GM12892 (cell line): Measurements from ENCODE around the gene PRRC2B.
"Not testable (repeated sequence)": the region's sequence is repeated elsewhere in the genome, so short reads cannot be mapped to it uniquely, and the experiment has no call there.

Experiments
- DNase-seq: peaks from one replicate; pipeline ENCODE4 v3.0.0; 2011; ENCODE audit not compliant: insufficient read length
- FAIRE-seq: peaks from 2 replicates; lab custom pipeline; 2011; peaks lifted over from hg19 to GRCh38; lab: Jason Lieb, UNC
- POLR2A ChIP-seq: IDR thresholded peaks from 2 replicates; pipeline ENCODE4 v1.6.1; 2011; ENCODE audit warnings: low read depth, low read length, control low read depth
- POLR2AphosphoS5 ChIP-seq: IDR thresholded peaks from 2 replicates; pipeline ENCODE4 v1.6.1; 2011; ENCODE audit warnings: low read depth, low read length, control low read depth
- TAF1 ChIP-seq: IDR thresholded peaks from 2 replicates; pipeline ENCODE4 v1.6.1; 2011; ENCODE audit warnings: low read depth, mild to moderate bottlenecking, control low read depth, low read length, borderline replicate concordance

PRRC2B gene

GRCh38 chr9:131543141-131543540 lies 149.3 kb downstream of the PRRC2B start:
- no peak for FAIRE-seq
- TF ChIP-seq TAF1 = no peak
- no peak for TF ChIP-seq POLR2AphosphoS5
- TF ChIP-seq POLR2A = no peak
- DNase-seq = no peak

GRCh38 chr9:131545003-131545785 lies 151.3 kb downstream of the PRRC2B start, which contains the start of gene PRRT1B:
Gene PRRT1B, plus strand, starts transcription at chr9:131545523. Its CDS starts 93 bp downstream, at chr9:131545616.
- no peak for DNase-seq
- no peak for TF ChIP-seq POLR2A
- TF ChIP-seq TAF1 = no peak
- no peak for TF ChIP-seq POLR2AphosphoS5

GRCh38 chr9:131545786-131546335 lies 152.0 kb downstream of the PRRC2B start:
- no peak for TF ChIP-seq POLR2AphosphoS5
- no peak for TF ChIP-seq TAF1
- TF ChIP-seq POLR2A = no peak
- no peak for FAIRE-seq

More at GRCh38 chr9:131545003-131545785, 151.3 kb downstream of the PRRC2B start, which contains the start of gene PRRT1B:
- no peak for FAIRE-seq

GRCh38 chr9:131546336-131547084 lies 152.6 kb downstream of the PRRC2B start:
- TF ChIP-seq POLR2A (no peak), POLR2AphosphoS5 (no peak), TAF1 (no peak)
- DNase-seq (no peak), FAIRE-seq (no peak)

More at GRCh38 chr9:131545786-131546335, 152.0 kb downstream of the PRRC2B start:
- no peak for DNase-seq

GRCh38 chr9:131549186-131549585 lies 155.3 kb downstream of the PRRC2B start:
- FAIRE-seq, DNase-seq: not testable (repeated sequence)
